K562 (cell line): ENCODE results near the gene C3.

Experiments used
- BMI1 ChIP-seq: fragments of 150-350 bp; IDR thresholded peaks from 2 replicates; pipeline ENCODE4 v1.6.1; 2014; ENCODE audit warnings: low read length
- BRF1 ChIP-seq: IDR thresholded peaks from 3 replicates; pipeline ENCODE4 v1.6.1; 2011; ENCODE audit warnings: borderline replicate concordance, mild to moderate bottlenecking; ENCODE audit not compliant: insufficient read length; ENCODE audit errors: extremely low read depth
- CTCF ChIP-seq, 3 experiments: IDR thresholded peaks in 2 of 3; conservative IDR thresholded peaks in 1 of 3; 2 replicates each; pipeline ENCODE4 v1.5.1; 2011 to 2012; ENCODE audit warnings: low read length in 3 of 3, mild to moderate bottlenecking in 3 of 3, control low read depth in 2 of 3, improper control_type of control experiment in 1 of 3, inconsistent platforms in 1 of 3, low read depth in 1 of 3, mixed read lengths in 1 of 3, moderate library complexity in 1 of 3; ENCODE audit not compliant: insufficient read depth in 2 of 3
- EZH2 ChIP-seq: IDR thresholded peaks from 2 replicates; pipeline ENCODE4 v1.6.1; 2012; ENCODE audit warnings: low read depth, mild to moderate bottlenecking, inconsistent platforms, low read length, borderline replicate concordance
- MYC ChIP-seq, 2 experiments: fragments of 250-450 bp in 1 of 2; sonication (Bioruptor Pico) in 1 of 2; IDR thresholded peaks; 2 replicates each; pipeline versions ENCODE4 v1.5.1 to v1.6.1; 2012 to 2021; ENCODE audit warnings: low read depth in 2 of 2, borderline replicate concordance in 1 of 2, improper control_type of control experiment in 1 of 2, low read length in 1 of 2, mild to moderate bottlenecking in 1 of 2, moderate library complexity in 1 of 2
- NEUROD1 ChIP-seq: fragments of 150-350 bp; IDR thresholded peaks from 2 replicates; pipeline ENCODE4 v1.6.1; 2014; ENCODE audit warnings: borderline replicate concordance, low read length, low read depth; ENCODE audit not compliant: partially characterized antibody
- RBM39 ChIP-seq: fragments of 200-400 bp; formaldehyde crosslinking; optimal IDR thresholded peaks from 2 replicates; pipeline ENCODE3; 2018; ENCODE audit warnings: low read depth, low read length
- SMAD3 ChIP-seq: fragments of 450-650 bp; formaldehyde crosslinking; conservative IDR thresholded peaks from 2 replicates; pipeline ENCODE4 v1.4.0; 2020; ENCODE audit warnings: mild to moderate bottlenecking
- SNAPC5 ChIP-seq: fragments of 250-450 bp; sonication (Bioruptor Pico); IDR thresholded peaks from 2 replicates; pipeline ENCODE4 v1.8.0; 2021; ENCODE audit warnings: moderate library complexity, mild to moderate bottlenecking, inconsistent platforms
- SPI1 ChIP-seq: IDR thresholded peaks from 2 replicates; pipeline ENCODE4 v1.6.1; 2011; ENCODE audit warnings: low read depth, low read length, control low read depth, borderline replicate concordance
- TAF1 ChIP-seq: IDR thresholded peaks from 2 replicates; pipeline ENCODE4 v1.6.1; 2011; ENCODE audit warnings: mild to moderate bottlenecking, low read length, moderate library complexity; ENCODE audit not compliant: insufficient read depth, control insufficient read depth, severe bottlenecking; ENCODE audit errors: extremely low read depth
- ZNF3 ChIP-seq: fragments of 250-450 bp; sonication (Bioruptor Pico); IDR thresholded peaks from 2 replicates; pipeline ENCODE4 v1.5.0; 2021; ENCODE audit warnings: mild to moderate bottlenecking, moderate library complexity
- ZNF518B ChIP-seq: fragments of 250-450 bp; sonication (Bioruptor Pico); IDR thresholded peaks from 2 replicates; pipeline ENCODE4 v1.5.0; 2021; ENCODE audit warnings: mild to moderate bottlenecking, moderate library complexity
- ZNF639 ChIP-seq, 2 experiments: fragments of 200-800 bp in 1 of 2; sonication (Bioruptor generic) in 1 of 2; sonication (generic) in 1 of 2; formaldehyde crosslinking in 1 of 2; IDR thresholded peaks in 1 of 2; conservative IDR thresholded peaks in 1 of 2; 2 replicates each; pipeline versions ENCODE4 v1.5.0 to v1.6.1; 2016 to 2020; ENCODE audit warnings: missing compliant biosample characterization in 1 of 2, missing genetic modification characterization in 1 of 2, missing genetic modification reagents in 1 of 2

GRCh38 chr19:6632002-6632621 lies 88.3 kb downstream of the C3 start:
- peak; percentile 75 to 89 (median 81) for TF ChIP-seq CTCF (IDR thresholded peaks at IDR 0.05 in 2 of 3, conservative IDR thresholded peaks at IDR 0.05 in 1 of 3; ENCODE audit: insufficient read depth in 2 of 3, low read depth in 1 of 3, low read length in 3 of 3)
- TF ChIP-seq SPI1: no peak
- no peak for TF ChIP-seq EZH2
- no peak for TF ChIP-seq SMAD3 (CRISPR knock-in tag)
- no peak for TF ChIP-seq ZNF639 (CRISPR knock-in tag; conservative IDR thresholded peaks at IDR 0.05 in 1 of 2, IDR thresholded peaks at IDR 0.05 in 1 of 2)
- TF ChIP-seq TAF1: no peak
- TF ChIP-seq NEUROD1: no peak
- no peak for TF ChIP-seq MYC (IDR thresholded peaks at IDR 0.05; ENCODE audit: low read depth, low read length)
- TF ChIP-seq MYC (CRISPR knock-in tag; IDR thresholded peaks at IDR 0.05; ENCODE audit: borderline replicate concordance, low read depth): no peak
- TF ChIP-seq ZNF518B (CRISPR knock-in tag): no peak
- TF ChIP-seq RBM39: no peak
- TF ChIP-seq BRF1: no peak
- no peak for TF ChIP-seq ZNF3
- no peak for TF ChIP-seq BMI1
- TF ChIP-seq SNAPC5 (CRISPR knock-in tag): no peak
